D721Med (cell line): Measurements from ENCODE around the gene PRKACB.

Experiments used
- DNase-seq: peaks from one replicate; pipeline ENCODE4 v3.0.0; 2011; ENCODE audit warnings: low spot score; ENCODE audit not compliant: insufficient read length
- FAIRE-seq: peaks from 2 replicates; lab custom pipeline; 2011; peaks lifted over from hg19 to GRCh38; lab: Jason Lieb, UNC
- CTCF ChIP-seq: IDR thresholded peaks from 2 replicates; pipeline ENCODE4 v1.5.1; 2012; ENCODE audit warnings: mild to moderate bottlenecking, control low read depth; ENCODE audit not compliant: insufficient read depth; ENCODE audit errors: missing control alignments

Gene PRKACB

GRCh38 chr1:84156210-84156621 is 12.1 kb downstream of the PRKACB start:
- FAIRE-seq: no peak
- DNase-seq: no peak
- no peak for TF ChIP-seq CTCF

- no peak for TF ChIP-seq CTCF
- FAIRE-seq: no peak
- no peak for DNase-seq
Measured at GRCh38 chr1:84159533-84160240, 15.6 kb downstream of the PRKACB start.

- FAIRE-seq (no peak), DNase-seq (no peak)
- no peak for TF ChIP-seq CTCF
Measured at GRCh38 chr1:84162295-84162694, 18.2 kb downstream of the PRKACB start.

- no peak for TF ChIP-seq CTCF
- no peak for DNase-seq
- FAIRE-seq: no peak
Measured at GRCh38 chr1:84163123-84163931, 19.3 kb downstream of the PRKACB start.

- DNase-seq: no peak
- no peak for TF ChIP-seq CTCF
Measured at GRCh38 chr1:84164161-84164560, 20.1 kb downstream of the PRKACB start.

GRCh38 chr1:84164567-84165021 is 20.5 kb downstream of the PRKACB start:
- no peak for TF ChIP-seq CTCF
- FAIRE-seq (no peak), DNase-seq (no peak)

More at GRCh38 chr1:84164161-84164560, 20.1 kb downstream of the PRKACB start:
- peak; percentile 66 for FAIRE-seq

GRCh38 chr1:84165601-84166000 is 21.5 kb downstream of the PRKACB start:
- FAIRE-seq (peak; percentile 38), DNase-seq (no peak)
- TF ChIP-seq CTCF: no peak
